Measurements from ENCODE around the gene NUFIP1. TPM values are rescaled to one million over a fixed set of nuclear protein-coding genes. Genes with fewer than 3 reads are reported as not detected.

Gene NUFIP1
- total RNA-seq, 4 donors from 2014 or later: 2.0 to 3.8 (median 3.0) TPM

GRCh38 chr13:44976949-44977583, 12.2 kb downstream of the NUFIP1 start:
- TF ChIP-seq, protein P1, sequence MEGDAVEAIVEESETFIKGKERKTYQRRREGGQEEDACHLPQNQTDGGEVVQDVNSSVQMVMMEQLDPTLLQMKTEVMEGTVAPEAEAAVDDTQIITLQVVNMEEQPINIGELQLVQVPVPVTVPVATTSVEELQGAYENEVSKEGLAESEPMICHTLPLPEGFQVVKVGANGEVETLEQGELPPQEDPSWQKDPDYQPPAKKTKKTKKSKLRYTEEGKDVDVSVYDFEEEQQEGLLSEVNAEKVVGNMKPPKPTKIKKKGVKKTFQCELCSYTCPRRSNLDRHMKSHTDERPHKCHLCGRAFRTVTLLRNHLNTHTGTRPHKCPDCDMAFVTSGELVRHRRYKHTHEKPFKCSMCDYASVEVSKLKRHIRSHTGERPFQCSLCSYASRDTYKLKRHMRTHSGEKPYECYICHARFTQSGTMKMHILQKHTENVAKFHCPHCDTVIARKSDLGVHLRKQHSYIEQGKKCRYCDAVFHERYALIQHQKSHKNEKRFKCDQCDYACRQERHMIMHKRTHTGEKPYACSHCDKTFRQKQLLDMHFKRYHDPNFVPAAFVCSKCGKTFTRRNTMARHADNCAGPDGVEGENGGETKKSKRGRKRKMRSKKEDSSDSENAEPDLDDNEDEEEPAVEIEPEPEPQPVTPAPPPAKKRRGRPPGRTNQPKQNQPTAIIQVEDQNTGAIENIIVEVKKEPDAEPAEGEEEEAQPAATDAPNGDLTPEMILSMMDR (IDR thresholded peaks at IDR 0.05; ENCODE audit: low read depth): no peak

DNA sequence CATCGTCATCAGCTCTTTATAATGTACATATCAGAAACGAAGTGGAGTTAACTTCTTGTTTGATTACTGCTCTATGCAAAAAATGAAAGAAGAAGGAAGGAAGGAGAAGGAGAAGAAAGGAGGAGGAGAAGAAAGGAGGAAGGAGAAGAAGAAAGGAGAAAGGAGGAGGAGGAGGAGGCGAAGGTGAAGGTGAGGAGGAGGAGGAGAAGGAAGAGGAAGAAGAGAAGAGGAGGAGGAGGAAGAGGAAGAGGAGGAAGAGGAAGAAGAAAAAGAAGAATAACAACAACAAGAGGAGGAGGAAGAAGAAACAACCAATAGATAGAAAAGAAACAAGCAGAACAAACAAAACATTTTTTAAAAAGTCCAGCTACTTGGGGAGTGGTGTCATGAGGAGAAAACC, 13.1 kb downstream of the NUFIP1 start:
- TF ChIP-seq, protein P1 (IDR thresholded peaks at IDR 0.05; ENCODE audit: low read depth): no peak

- TF ChIP-seq, protein P1 (IDR thresholded peaks at IDR 0.05; ENCODE audit: low read depth): no peak
Observed at GRCh38 chr13:44974056-44974793, 15.0 kb downstream of the NUFIP1 start.

GRCh38 chr13:44972956-44973581, 16.2 kb downstream of the NUFIP1 start:
- TF ChIP-seq, protein P1 (IDR thresholded peaks at IDR 0.05; ENCODE audit: low read depth): no peak

DNA sequence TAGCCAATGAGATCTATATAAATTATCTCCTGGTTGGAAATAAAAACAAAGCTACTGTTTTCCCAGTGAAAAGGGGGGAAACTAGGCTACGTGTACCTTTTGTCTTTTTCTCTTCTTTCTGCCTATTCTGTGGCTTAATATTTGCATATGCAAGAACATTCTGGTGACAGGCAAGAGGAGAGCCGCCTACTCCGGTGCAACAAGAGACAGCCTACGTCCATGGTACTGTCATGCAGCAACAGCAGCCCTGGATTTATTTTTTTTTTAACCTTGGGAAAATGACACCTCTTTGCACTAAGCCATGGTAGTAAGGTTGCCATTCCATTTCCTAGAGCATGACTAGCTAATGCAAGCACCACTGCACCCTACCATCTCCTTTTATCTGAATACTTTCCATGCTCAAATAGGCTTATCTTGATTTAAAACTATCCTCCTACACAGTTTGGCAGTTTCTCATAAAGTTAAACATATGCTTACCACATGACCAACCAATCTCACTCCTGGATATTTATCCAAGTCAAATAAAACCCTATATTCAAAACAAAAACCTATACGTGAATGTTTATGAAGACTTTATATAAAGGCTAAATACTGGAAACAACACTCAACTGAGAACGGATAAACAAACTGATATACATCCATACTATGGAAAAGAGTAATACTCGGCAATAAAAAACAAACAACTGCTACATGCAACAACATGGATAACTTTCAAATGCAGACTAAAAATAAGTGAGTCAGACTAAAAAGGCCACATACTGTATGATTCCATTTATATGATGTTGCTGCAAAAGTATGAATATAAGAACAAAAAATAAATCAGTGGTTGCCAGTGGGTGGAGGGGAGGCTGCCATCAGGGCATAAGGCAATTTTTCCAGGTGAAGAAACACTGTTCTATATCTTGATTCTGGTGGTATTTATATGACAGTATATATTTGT, 17.3 kb downstream of the NUFIP1 start:
- TF ChIP-seq, protein P1 (IDR thresholded peaks at IDR 0.05; ENCODE audit: low read depth): no peak

GRCh38 chr13:44969551-44970484, 19.5 kb downstream of the NUFIP1 start:
- TF ChIP-seq, protein P1 (IDR thresholded peaks at IDR 0.05; ENCODE audit: low read depth): no peak
